LNCAP (cell line): ENCODE results near the gene C11orf97.

Experiments used
- TF ChIP-seq, protein P1 (sequence below): fragments of 450-650 bp; IDR thresholded peaks from 2 replicates; pipeline ENCODE4 v1.5.1; 2017; ENCODE audit warnings: mild to moderate bottlenecking

C11orf97 gene

DNA sequence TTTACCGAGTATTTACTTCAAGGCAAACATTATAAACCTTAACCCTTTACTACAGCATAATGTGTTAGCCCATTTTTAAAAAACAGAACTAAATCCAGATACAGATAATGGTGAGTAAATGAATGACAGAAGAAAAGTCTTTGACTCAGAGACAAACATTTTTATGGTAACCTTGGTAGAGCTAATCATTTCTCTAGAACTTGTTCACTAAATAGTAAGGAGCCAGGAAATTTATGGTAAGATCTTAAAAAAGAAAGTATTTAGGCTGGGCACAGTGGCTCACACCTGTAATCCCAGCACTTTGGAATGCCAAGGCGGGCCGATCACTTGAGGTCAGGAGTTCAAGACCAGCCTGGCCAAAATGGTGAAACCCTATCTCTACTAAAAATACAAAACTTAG, 19.9 kb downstream of the C11orf97 start:
- TF ChIP-seq, protein P1, sequence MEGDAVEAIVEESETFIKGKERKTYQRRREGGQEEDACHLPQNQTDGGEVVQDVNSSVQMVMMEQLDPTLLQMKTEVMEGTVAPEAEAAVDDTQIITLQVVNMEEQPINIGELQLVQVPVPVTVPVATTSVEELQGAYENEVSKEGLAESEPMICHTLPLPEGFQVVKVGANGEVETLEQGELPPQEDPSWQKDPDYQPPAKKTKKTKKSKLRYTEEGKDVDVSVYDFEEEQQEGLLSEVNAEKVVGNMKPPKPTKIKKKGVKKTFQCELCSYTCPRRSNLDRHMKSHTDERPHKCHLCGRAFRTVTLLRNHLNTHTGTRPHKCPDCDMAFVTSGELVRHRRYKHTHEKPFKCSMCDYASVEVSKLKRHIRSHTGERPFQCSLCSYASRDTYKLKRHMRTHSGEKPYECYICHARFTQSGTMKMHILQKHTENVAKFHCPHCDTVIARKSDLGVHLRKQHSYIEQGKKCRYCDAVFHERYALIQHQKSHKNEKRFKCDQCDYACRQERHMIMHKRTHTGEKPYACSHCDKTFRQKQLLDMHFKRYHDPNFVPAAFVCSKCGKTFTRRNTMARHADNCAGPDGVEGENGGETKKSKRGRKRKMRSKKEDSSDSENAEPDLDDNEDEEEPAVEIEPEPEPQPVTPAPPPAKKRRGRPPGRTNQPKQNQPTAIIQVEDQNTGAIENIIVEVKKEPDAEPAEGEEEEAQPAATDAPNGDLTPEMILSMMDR = no peak

DNA sequence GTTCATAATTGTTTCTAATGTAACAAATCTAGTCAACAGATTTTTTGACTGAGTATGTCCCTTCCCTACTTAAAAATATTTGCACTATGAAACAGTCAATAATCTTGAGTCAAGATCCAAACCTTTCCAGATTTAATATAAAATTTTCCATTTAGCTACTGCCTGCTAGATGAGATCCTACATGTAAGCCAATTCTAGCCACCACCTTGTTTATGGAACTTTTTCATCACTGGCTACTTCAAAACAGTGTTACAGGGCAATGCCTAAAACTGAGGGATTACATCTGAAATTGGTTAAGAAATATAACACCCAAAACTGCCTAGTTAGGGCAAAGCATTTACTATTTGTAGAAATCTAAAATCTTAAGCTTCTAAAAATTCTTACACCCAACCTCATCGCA, 20.9 kb downstream of the C11orf97 start:
- TF ChIP-seq, protein P1 = no peak

DNA sequence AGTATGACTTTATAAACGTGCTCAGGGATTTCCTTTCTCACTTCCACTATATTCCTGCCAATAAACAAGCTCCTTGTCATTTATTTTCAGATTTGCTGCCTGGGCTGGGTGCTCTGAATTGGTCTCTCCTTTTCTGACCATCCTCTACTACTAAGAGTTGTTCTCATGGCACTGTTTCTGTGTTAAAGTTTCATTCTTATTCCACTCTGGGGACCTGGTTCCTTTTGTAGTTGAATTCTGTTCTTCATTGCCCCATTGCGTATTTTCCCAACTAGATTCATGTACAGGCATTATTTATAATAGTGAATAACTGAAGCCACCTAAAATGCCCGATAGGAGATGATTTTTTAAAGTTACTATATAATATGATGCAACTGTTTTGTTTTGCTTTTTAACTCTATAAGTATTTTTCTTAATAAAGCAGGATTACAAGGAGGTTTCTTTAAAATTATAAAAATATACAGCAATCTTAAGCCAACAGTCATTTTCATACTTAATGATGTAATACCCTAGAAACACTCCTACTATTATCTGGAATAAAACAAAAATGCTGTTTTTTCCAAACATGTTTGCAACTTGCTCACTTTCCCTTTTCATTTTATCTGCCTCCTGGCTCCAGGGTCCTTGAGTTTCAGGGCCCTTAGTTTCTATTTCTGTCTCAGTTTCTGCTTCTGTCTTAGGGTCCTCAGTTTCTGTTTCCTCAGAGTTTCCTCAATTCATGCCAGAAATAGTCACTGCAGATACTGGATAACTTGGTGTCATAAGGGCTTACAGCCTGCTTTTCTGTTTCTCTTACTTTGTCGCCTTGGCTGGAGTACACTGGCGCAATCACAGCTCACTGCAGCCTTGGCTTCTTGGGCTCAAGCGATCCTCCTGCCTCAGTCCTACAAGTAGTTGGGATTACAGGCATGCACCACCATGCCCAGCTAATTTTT, 21.7 kb downstream of the C11orf97 start:
- TF ChIP-seq, protein P1 = no peak

DNA sequence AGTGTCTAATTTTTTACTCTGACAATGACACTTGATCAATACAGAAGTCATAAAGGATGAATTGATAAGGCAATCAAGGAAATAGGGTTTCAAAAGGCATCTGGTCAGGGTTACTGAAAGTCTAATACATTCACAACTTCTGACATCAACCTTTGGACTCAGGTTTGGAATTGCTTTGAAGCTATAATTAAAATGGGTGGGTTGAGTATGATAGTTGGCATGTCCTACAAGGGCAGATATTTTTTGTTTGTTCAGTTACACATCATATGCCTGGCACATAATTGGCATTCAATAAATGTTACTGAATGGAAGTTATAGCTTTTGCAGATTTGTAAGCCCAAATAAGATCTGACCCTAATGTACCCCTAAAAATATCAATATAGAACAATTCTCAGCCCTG, 24.1 kb downstream of the C11orf97 start:
- TF ChIP-seq, protein P1 = no peak

DNA sequence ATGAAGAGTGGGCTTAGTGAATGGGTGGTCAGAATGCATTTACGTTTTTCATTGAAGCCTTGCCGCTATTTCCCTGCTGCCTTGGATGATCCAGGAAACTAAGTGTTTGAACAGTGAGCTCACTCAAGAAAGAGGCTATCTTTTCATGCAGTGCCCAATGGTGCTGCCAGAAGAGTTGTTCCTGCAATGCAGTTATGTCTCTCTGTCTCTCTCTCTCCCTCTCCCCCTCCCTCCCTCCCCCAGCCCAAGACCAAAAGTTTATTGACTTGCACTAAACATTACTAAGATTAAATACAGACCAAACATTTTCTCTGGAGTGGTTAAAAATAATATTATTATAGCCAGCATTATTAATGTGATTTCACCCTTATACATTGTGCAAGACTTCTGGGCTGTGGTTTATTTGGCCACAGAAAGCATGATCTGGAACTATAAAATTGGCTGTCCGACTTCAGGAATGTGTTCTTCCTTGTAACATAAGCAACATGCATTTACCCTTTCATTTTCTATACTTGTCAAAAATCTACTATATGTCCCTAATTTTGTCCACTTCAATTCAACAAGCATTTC, 24.9 kb downstream of the C11orf97 start:
- TF ChIP-seq, protein P1 = no peak

DNA sequence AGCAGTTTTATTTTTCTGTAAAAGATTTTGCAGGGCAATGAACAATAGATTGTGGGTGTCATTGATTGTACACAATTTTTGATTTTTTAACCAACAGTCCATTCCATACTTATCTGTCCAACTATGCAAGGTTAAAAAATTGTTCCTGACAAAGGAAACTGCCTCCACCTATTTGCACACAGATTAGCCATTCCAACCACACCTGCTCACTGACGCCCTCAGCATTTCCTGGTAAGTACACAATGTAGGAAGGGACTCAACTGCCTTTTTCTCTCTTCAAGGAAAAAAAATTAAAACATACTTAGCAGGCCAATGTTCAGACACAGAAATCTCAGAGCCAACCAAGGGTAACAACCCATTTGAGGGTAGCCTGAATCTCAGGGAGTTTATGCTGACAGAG, 27.2 kb downstream of the C11orf97 start:
- TF ChIP-seq, protein P1 = no peak

DNA sequence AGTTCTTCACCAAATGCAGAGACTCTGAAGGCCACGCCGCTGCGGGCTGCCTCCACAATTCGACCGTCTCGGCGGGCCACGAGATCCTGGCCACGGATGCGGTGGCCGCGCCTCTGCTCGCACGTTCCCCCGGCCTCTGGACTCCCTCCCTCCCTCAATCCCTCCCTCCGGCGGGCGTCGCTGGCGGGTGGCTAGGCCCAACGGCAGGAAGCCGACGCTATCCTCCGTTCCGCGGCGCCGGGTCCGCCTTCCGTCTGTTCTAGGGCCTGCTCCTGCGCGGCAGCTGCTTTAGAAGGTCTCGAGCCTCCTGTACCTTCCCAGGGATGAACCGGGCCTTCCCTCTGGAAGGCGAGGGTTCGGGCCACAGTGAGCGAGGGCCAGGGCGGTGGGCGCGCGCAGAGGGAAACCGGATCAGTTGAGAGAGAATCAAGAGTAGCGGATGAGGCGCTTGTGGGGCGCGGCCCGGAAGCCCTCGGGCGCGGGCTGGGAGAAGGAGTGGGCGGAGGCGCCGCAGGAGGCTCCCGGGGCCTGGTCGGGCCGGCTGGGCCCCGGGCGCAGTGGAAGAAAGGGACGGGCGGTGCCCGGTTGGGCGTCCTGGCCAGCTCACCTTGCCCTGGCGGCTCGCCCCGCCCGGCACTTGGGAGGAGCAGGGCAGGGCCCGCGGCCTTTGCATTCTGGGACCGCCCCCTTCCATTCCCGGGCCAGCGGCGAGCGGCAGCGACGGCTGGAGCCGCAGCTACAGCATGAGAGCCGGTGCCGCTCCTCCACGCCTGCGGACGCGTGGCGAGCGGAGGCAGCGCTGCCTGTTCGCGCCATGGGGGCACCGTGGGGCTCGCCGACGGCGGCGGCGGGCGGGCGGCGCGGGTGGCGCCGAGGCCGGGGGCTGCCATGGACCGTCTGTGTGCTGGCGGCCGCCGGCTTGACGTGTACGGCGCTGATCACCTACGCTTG, 31.7 kb downstream of the C11orf97 start, which contains the start of gene FUT4:
FUT4 (plus strand) TSS at position 227 of the 951 bp plus-strand sequence; CDS start at position 440, 213 bp downstream.
- TF ChIP-seq, protein P1 = no peak
